ENCODE measurements around the gene SASH1.
"Not testable (repeated sequence)": the region's sequence is repeated elsewhere in the genome, so short reads cannot be mapped to it uniquely, and the experiment has no call there.

The SASH1 gene

GRCh38 chr6:148388521-148388920, 45.9 kb downstream of the SASH1 start:
- H3K4me3 ChIP-seq (replicated peaks in 1 of 2; ENCODE audit: low read depth in 2 of 2, low read length in 2 of 2) = no peak overlapping the region
- no peak for TF ChIP-seq CTCF (IDR thresholded peaks at IDR 0.05; ENCODE audit: low read depth, low read length)
- no peak for DNase-seq (ENCODE audit: low read depth in 2 of 2)

GRCh38 chr6:148389086-148389485, 46.4 kb downstream of the SASH1 start:
- DNase-seq (ENCODE audit: low read depth in 2 of 2) = no peak
- H3K4me3 ChIP-seq (replicated peaks in 1 of 2; ENCODE audit: low read depth in 2 of 2, low read length in 2 of 2) = no peak overlapping the region
- TF ChIP-seq CTCF (IDR thresholded peaks at IDR 0.05; ENCODE audit: low read depth, low read length) = no peak

DNA sequence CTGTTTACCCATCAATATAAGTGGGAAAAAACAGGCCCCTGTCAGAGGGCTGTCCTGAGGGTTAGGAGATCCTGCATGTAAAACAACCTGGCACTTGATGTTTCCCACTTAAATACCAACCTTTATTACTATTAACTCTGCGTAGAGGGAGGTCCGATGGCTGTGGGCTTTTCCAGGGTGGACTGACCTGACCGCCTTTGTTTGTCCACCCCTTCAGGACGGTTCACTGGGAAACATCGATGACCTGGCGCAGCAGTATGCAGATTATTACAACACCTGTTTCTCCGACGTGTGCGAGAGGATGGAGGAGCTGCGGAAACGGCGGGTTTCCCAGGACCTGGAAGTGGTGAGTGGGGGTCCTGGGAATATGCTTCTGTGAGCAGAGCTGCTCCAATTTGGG, 47.3 kb downstream of the SASH1 start:
- no peak for TF ChIP-seq CTCF (IDR thresholded peaks at IDR 0.05; ENCODE audit: low read depth, low read length)
- no peak overlapping the region for H3K4me3 ChIP-seq (replicated peaks in 1 of 2; ENCODE audit: low read depth in 2 of 2, low read length in 2 of 2)
- DNase-seq (ENCODE audit: low read depth in 2 of 2) = no peak

GRCh38 chr6:148392127-148392526, 49.5 kb downstream of the SASH1 start:
- not testable (repeated sequence) for H3K4me3 ChIP-seq (replicated peaks in 1 of 2; ENCODE audit: low read depth in 2 of 2, low read length in 2 of 2); DNase-seq (ENCODE audit: low read depth in 2 of 2)

DNA sequence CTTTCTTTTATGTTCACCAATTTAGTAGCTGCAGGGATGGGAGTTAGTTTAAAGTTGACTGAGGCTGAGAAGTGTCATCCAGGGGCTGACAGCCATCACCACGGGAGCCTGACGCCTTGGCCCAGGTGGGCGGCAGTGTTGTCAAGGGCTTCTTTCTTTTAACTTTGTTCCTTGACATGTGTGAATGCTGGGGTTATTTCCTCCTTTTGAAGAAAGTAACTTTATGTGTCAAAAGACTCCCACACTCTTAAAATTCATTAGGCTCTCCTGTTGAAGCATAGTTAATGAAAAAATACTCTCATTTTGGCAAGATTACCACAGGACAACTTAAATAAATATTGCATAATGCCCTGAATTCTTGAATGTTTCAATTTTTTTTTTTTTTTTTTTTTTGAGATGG, 50.0 kb downstream of the SASH1 start:
- H3K4me3 ChIP-seq (replicated peaks in 1 of 2; ENCODE audit: low read depth in 2 of 2, low read length in 2 of 2) = no peak overlapping the region
- TF ChIP-seq CTCF (IDR thresholded peaks at IDR 0.05; ENCODE audit: low read depth, low read length) = no peak
- DNase-seq (ENCODE audit: low read depth in 2 of 2) = peak in 1 of 2 donors; percentile 49

DNA sequence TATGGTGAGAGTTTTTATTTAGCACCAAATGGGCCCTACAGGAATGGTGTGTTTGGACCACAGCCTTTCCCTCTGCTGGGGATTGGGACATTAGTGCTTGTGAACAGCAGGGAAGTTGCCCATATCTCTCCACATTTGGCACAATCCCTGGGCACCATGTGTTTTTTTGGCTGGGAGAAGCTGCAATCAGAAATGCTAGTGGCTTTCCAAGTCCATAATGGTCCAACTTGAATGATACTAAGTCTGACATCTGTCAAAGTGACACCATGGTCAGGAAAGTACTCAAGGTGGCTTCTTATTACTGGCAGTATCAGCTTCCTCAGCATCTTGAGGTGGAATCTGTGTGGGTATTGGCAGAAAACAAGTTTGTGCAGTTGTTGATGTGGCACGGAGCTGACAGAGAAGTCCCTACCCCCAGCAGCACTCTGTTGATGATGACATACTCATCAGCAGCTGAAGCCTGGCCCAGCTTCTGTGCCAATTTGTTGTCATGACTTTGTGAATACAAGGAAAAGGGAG, 53.0 kb downstream of the SASH1 start:
- DNase-seq (ENCODE audit: low read depth in 2 of 2) = peak in 1 of 2 donors; percentile 35
- no peak overlapping the region for H3K4me3 ChIP-seq (replicated peaks in 1 of 2; ENCODE audit: low read depth in 2 of 2, low read length in 2 of 2)
- no peak for TF ChIP-seq CTCF (IDR thresholded peaks at IDR 0.05; ENCODE audit: low read depth, low read length)

GRCh38 chr6:148396411-148396810, 53.8 kb downstream of the SASH1 start:
- no peak for TF ChIP-seq CTCF (IDR thresholded peaks at IDR 0.05; ENCODE audit: low read depth, low read length)
- H3K4me3 ChIP-seq (replicated peaks in 1 of 2; ENCODE audit: low read depth in 2 of 2, low read length in 2 of 2) = no peak overlapping the region

More at GRCh38 chr6:148396411-148396810, 53.8 kb downstream of the SASH1 start:
- no peak for DNase-seq (ENCODE audit: low read depth in 2 of 2)
